Activated CD8-positive, alpha-beta T cell treated with anti-CD3 and anti-CD28 coated beads, Interleukin-2, amount 10 ng/mL, durations not matched to agents 7 days and 5 days (primary cell): ENCODE data around the gene OLFM3. TPM values are rescaled to one million over a fixed set of nuclear protein-coding genes. Genes with fewer than 3 reads are reported as not detected.

ENCODE experiments used
- ATAC-seq: fragments of 150-1000 bp; cut with Tn5 transposase; one replicate; pipeline ENCODE4 v1.10.0; 2021; ENCODE audit warnings: moderate library complexity
- CTCF ChIA-PET: fragments of 350-600 bp; sonication (Branson Sonifier 250); formaldehyde crosslinking; loops from one replicate; lab custom pipeline; 2021; ENCODE audit warnings: antibody characterized with exemption; lab: Charles Lee
- POLR2A ChIA-PET: fragments of 350-600 bp; sonication (Branson Sonifier 250); formaldehyde crosslinking; loops from one replicate; lab custom pipeline; 2021; ENCODE audit warnings: antibody characterized with exemption; lab: Charles Lee
- DNase-seq: peaks from one replicate; pipeline ENCODE4 v3.0.0-alpha.2; 2020
- H3K27ac Mint-ChIP-seq: one replicate; pipeline ENCODE4 v1.8.0; 2021; ENCODE audit warnings: mild to moderate bottlenecking, mixed read lengths
- H3K27me3 Mint-ChIP-seq: one replicate; pipeline ENCODE4 v1.8.0; 2021; ENCODE audit warnings: low read depth, mixed read lengths
- H3K36me3 Mint-ChIP-seq: one replicate; pipeline ENCODE4 v1.8.0; 2021; ENCODE audit warnings: low read depth, mixed read lengths
- H3K4me1 Mint-ChIP-seq: one replicate; pipeline ENCODE4 v1.8.0; 2021; ENCODE audit warnings: low read depth, mixed read lengths
- H3K4me3 Mint-ChIP-seq: one replicate; pipeline ENCODE4 v1.8.0; 2021; ENCODE audit warnings: mild to moderate bottlenecking, mixed read lengths
- H3K9me3 Mint-ChIP-seq: one replicate; pipeline ENCODE4 v1.8.0; 2022; ENCODE audit warnings: mixed read lengths; ENCODE audit not compliant: insufficient read depth
- total RNA-seq, 2 experiments: library from RNA; stranded (reverse); gene quantifications; one replicate each; pipeline ENCODE4 v1.2.3, GENCODE V29; 2021

Gene OLFM3
- total RNA-seq, 2 experiments from 2014 or later, result not detected

DNA sequence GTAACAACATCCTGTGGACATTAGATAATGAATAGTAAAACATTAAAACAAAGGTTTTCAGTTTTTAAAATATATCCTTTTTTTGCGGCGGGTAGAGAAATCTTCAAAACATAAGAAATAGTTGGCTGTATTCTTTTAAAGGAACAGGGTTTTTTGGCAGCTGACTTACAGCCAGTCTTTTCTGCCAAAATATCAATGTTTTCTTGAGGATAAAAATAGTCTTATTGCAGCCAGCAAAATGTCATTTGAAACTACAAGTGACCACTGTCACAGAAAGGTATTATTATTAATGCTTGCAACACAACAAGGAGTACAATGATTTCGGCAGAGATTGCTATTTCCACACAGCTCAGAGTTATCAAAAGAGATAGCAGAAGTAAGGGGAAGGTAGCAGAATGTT is 21.4 kb downstream of the OLFM3 start:
- no peak for ATAC-seq
- ChIA-PET POLR2A (no interaction called here), CTCF (no interaction called here)
- Mint-ChIP-seq H3K4me3 (no peak overlapping the region), H3K4me1 (no peaks in the 10 kb centered on the region), H3K9me3 (no peaks in the 10 kb centered on the region), H3K27ac (no peak overlapping the region), H3K36me3 (no peaks in the 10 kb centered on the region), H3K27me3 (no peaks in the 10 kb centered on the region)
- DNase-seq, result no peak

- no peaks in the 10 kb centered on the region for H3K9me3 Mint-ChIP-seq
- ChIA-PET CTCF (no interaction called here), POLR2A (no interaction called here)
- no peak overlapping the region for H3K4me3 Mint-ChIP-seq
- no peak for ATAC-seq
- DNase-seq, result no peak
- no peaks in the 10 kb centered on the region for H3K4me1 Mint-ChIP-seq
- H3K36me3 Mint-ChIP-seq, result no peaks in the 10 kb centered on the region
- no peaks in the 10 kb centered on the region for H3K27me3 Mint-ChIP-seq
- H3K27ac Mint-ChIP-seq, result no peak overlapping the region
These were observed 22.0 kb downstream of the OLFM3 start for GRCh38 chr1:101974599-101975274.

- DNase-seq (no peak), ATAC-seq (no peak)
- Mint-ChIP-seq H3K4me3 (no peak overlapping the region), H3K27me3 (no peaks in the 10 kb centered on the region), H3K4me1 (no peaks in the 10 kb centered on the region), H3K9me3 (no peaks in the 10 kb centered on the region), H3K27ac (no peak overlapping the region), H3K36me3 (no peaks in the 10 kb centered on the region)
- POLR2A ChIA-PET, result no interaction called here
- CTCF ChIA-PET, result no interaction called here
These were observed 25.4 kb downstream of the OLFM3 start for GRCh38 chr1:101971304-101971703.

- Mint-ChIP-seq H3K4me3 (no peak overlapping the region), H3K4me1 (no peaks in the 10 kb centered on the region), H3K27me3 (no peaks in the 10 kb centered on the region), H3K36me3 (no peaks in the 10 kb centered on the region), H3K27ac (no peak overlapping the region), H3K9me3 (no peaks in the 10 kb centered on the region)
- ChIA-PET POLR2A (no interaction called here), CTCF (interaction anchor here (1.0 kb wide), 1 partner anchor 29 kb away, joined by 3 read pairs; the partner anchor contains the start of gene OLFM3)
- DNase-seq (no peak), ATAC-seq (no peak)
These were observed 28.9 kb downstream of the OLFM3 start for GRCh38 chr1:101967871-101968270.

DNA sequence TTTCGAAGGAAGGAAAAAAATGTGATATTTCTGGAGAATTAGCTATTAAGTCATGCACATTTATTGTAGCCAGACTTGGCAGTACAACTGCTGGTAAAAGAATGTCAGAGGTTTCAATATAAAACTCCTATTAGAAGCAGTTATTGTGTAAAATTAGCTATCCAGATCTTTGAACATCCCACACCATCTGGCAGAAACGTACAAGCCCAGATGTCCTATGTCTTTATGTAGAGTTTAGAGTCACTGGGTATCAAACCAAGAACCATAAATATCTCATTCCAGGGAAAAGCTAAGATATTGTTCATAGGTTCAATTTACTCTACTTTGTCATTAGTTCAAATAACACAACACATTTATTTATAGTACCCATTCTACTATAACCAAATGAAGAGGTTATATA is 31.4 kb downstream of the OLFM3 start:
- ChIA-PET CTCF (no interaction called here), POLR2A (no interaction called here)
- ATAC-seq (no peak), DNase-seq (no peak)
- no peak overlapping the region for H3K27ac Mint-ChIP-seq
- no peaks in the 10 kb centered on the region for H3K36me3 Mint-ChIP-seq
- no peak overlapping the region for H3K4me3 Mint-ChIP-seq
- H3K27me3 Mint-ChIP-seq, result no peaks in the 10 kb centered on the region
- no peaks in the 10 kb centered on the region for H3K9me3 Mint-ChIP-seq
- H3K4me1 Mint-ChIP-seq, result no peaks in the 10 kb centered on the region

DNA sequence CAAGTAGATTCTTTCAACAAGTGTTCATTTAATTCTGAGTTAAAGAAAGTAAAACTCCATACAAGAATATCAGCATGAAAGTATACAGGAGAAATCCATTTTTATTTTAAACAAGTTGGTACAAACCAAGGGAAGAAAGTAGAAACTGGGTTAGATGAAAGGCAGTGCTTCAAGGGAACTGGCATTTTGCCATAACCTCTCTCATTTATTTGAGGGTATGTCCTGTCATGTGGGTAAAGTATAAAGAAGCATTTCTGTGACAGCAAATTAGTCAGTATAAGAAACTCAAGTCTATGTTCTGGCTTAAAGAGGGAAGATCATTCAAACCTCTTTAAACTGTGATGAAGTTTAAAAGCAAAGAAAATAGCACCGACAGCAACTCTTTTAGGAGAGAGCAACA is 32.0 kb downstream of the OLFM3 start:
- ATAC-seq (no peak), DNase-seq (no peak)
- ChIA-PET POLR2A (no interaction called here), CTCF (no interaction called here)
- Mint-ChIP-seq H3K27ac (no peak overlapping the region), H3K36me3 (no peaks in the 10 kb centered on the region), H3K4me3 (no peak overlapping the region), H3K4me1 (no peaks in the 10 kb centered on the region), H3K27me3 (no peaks in the 10 kb centered on the region), H3K9me3 (no peaks in the 10 kb centered on the region)

DNA sequence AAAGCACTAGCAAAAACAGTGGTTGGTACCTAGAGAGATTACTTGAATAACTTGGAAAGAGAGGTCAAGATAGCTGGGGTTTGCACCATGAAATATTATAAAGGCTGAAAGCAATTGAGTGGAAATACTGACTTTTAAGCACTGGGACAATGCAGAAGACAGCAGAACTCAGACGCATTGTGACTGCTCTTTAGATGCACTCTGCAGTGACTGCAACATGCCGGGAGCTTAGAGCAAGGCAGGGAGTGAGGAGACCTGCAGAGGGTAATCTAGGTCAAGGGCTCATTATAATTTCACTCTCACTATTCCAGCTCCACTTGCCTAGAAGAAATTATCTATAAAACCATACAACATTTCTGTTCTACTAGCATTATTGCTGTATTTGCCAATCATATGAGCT is 36.6 kb downstream of the OLFM3 start:
- DNase-seq (no peak), ATAC-seq (no peak)
- Mint-ChIP-seq H3K27ac (no peak overlapping the region), H3K9me3 (no peaks in the 10 kb centered on the region), H3K36me3 (no peaks in the 10 kb centered on the region), H3K27me3 (no peaks in the 10 kb centered on the region), H3K4me1 (no peaks in the 10 kb centered on the region), H3K4me3 (no peak overlapping the region)
- POLR2A ChIA-PET, result no interaction called here
- CTCF ChIA-PET, result no interaction called here

DNA sequence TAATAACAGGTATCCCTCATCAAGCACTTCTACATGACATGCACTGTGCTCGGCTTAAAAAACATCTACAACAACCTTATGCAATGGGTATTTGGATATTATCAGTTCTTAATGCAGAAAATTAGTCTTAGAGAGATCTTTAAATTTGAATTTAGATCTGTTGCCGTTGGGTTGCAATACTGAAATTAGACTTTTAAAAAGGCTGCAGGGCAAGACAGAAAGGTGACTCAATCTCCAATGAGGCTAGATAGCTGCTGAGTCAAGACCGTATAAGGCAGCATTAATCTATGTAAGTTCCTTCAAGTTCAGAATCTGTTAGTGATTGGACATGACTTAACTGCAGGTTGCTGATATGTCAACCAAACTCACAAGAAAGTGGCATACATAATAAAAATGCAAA is 37.3 kb downstream of the OLFM3 start:
- ATAC-seq (no peak), DNase-seq (no peak)
- H3K9me3 Mint-ChIP-seq, result no peaks in the 10 kb centered on the region
- H3K4me3 Mint-ChIP-seq, result no peak overlapping the region
- POLR2A ChIA-PET, result no interaction called here
- H3K27ac Mint-ChIP-seq, result no peak overlapping the region
- no peaks in the 10 kb centered on the region for H3K27me3 Mint-ChIP-seq
- CTCF ChIA-PET, result no interaction called here
- H3K36me3 Mint-ChIP-seq, result no peaks in the 10 kb centered on the region
- H3K4me1 Mint-ChIP-seq, result no peaks in the 10 kb centered on the region

GRCh38 chr1:101957771-101958170 is 39.0 kb downstream of the OLFM3 start:
- CTCF ChIA-PET, result no interaction called here
- DNase-seq (no peak), ATAC-seq (no peak)
- Mint-ChIP-seq H3K4me1 (no peaks in the 10 kb centered on the region), H3K9me3 (no peaks in the 10 kb centered on the region), H3K4me3 (no peak overlapping the region), H3K36me3 (no peaks in the 10 kb centered on the region), H3K27ac (no peak overlapping the region), H3K27me3 (no peaks in the 10 kb centered on the region)
- POLR2A ChIA-PET, result no interaction called here

DNA sequence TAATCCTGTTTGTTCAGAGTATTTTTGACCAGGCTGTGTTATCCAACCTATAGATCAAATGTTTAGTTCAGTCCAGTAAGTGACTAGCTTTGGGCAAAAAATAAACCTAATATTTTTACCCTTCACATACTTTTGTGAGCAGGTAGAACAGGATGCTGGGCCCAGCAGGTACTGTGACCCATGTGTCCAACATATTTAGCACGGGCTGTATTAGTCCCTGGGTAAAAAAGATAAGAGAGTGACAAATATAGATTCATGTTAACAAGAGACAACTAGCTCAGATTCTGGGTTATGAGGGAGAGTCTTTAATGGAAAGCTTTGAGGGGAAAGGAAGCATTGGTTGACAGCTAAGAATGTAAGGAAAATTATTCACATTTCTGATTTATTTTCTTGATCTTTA is 43.1 kb downstream of the OLFM3 start:
- H3K27me3 Mint-ChIP-seq, result no peaks in the 10 kb centered on the region
- POLR2A ChIA-PET, result no interaction called here
- ATAC-seq (no peak), DNase-seq (no peak)
- no peaks in the 10 kb centered on the region for H3K9me3 Mint-ChIP-seq
- no peak overlapping the region for H3K27ac Mint-ChIP-seq
- no peak overlapping the region for H3K4me3 Mint-ChIP-seq
- no peaks in the 10 kb centered on the region for H3K36me3 Mint-ChIP-seq
- CTCF ChIA-PET, result no interaction called here
- no peaks in the 10 kb centered on the region for H3K4me1 Mint-ChIP-seq

DNA sequence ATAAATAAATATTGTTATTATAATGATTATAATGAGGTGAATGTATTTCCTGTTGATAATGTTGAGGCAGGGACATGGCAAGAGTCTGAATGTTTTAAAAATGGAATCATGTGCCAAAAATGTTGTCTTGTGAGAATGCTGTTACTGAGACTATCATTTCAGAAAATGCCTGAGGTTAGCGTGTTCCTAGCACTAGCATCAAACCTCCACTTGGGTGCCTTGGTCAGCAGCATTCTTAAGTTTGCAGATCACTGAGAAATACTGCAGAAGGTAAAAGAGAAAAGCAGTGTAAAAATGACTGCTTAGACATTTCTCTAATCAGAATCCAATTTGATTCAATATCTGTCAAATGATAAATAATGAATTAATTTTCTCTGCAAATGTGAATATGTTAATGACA is 50.8 kb downstream of the OLFM3 start:
- Mint-ChIP-seq H3K4me1 (no peaks in the 10 kb centered on the region), H3K9me3 (no peaks in the 10 kb centered on the region), H3K27me3 (no peaks in the 10 kb centered on the region), H3K36me3 (no peaks in the 10 kb centered on the region), H3K27ac (no peak overlapping the region), H3K4me3 (no peak overlapping the region)
- no peak for DNase-seq
- no peak for ATAC-seq
- ChIA-PET CTCF (no interaction called here), POLR2A (no interaction called here)

- Mint-ChIP-seq H3K27me3 (no peaks in the 10 kb centered on the region), H3K27ac (no peak overlapping the region), H3K36me3 (no peaks in the 10 kb centered on the region), H3K4me3 (no peak overlapping the region), H3K9me3 (no peaks in the 10 kb centered on the region), H3K4me1 (no peaks in the 10 kb centered on the region)
- no peak for ATAC-seq
- DNase-seq, result no peak
- POLR2A ChIA-PET, result no interaction called here
- CTCF ChIA-PET, result no interaction called here
These were observed 53.5 kb downstream of the OLFM3 start for GRCh38 chr1:101943237-101943636.
